GM12878 (cell line): ENCODE results near the gene GNG12. TPM values are rescaled to one million over a fixed set of nuclear protein-coding genes. Genes with fewer than 3 reads are reported as not detected.

Experiments
- ATAC-seq: fragments of 200-7000 bp; cut with Tn5 transposase; 3 replicates; pipeline ENCODE4 v1.9.1; 2020; ENCODE audit warnings: mild to moderate bottlenecking, moderate library complexity
- BruUV-seq: library from RNA; stranded (reverse); fragments of 400-500 nt; replicated peaks from 2 replicates; lab custom pipeline; 2021; lab: Mats Ljungman, UMichigan
- CTCF ChIA-PET: fragments of 300-600 bp; sonication (Branson Sonifier 250); formaldehyde crosslinking; extraction: SDS; loops from one replicate; lab custom pipeline; 2021; ENCODE audit warnings: inconsistent platforms; lab: Yijun Ruan, JAX
- POLR2A ChIA-PET: fragments of 350-600 bp; formaldehyde crosslinking; extraction: SDS; loops from one replicate; lab custom pipeline; 2021; ENCODE audit warnings: inconsistent platforms; lab: Charles Lee
- RAD21 ChIA-PET: fragments of 300-600 bp; sonication (Branson Sonifier 250); formaldehyde crosslinking; loops from one replicate; lab custom pipeline; 2023; ENCODE audit warnings: antibody characterized with exemption; ENCODE audit not compliant: unreplicated experiment; lab: Charles Lee
- SMC1A ChIA-PET: fragments of 300-600 bp; sonication (Branson Sonifier 250); formaldehyde crosslinking; loops from one replicate; lab custom pipeline; 2023; ENCODE audit not compliant: unreplicated experiment, uncharacterized antibody; lab: Charles Lee
- DNase-seq: peaks from one replicate; pipeline ENCODE4 v3.0.0-alpha.2; 2011; ENCODE audit warnings: low read depth, low spot score
- FAIRE-seq: peaks from 3 replicates; lab custom pipeline; 2011; peaks lifted over from hg19 to GRCh38; lab: Jason Lieb, UNC
- H2AFZ ChIP-seq: 2 replicates; pipeline ENCODE4 v1.6.0; 2011; ENCODE audit warnings: low read depth, low read length, control low read depth; ENCODE audit not compliant: control insufficient read depth
- H3K27ac ChIP-seq: 2 replicates; pipeline ENCODE4 v1.5.1; 2011; ENCODE audit warnings: control low read depth; ENCODE audit not compliant: control insufficient read depth, insufficient read depth
- H3K27me3 ChIP-seq, 2 experiments: replicated peaks in 1 of 2; 2 replicates each; pipeline versions ENCODE4 v1.6.0 to v1.6.1; 2011; ENCODE audit warnings: low read length in 1 of 2; ENCODE audit not compliant: control insufficient read depth in 2 of 2, insufficient read depth in 2 of 2
- H3K36me3 ChIP-seq, 2 experiments: 2 replicates each; pipeline ENCODE4 v1.5.1; 2011; ENCODE audit warnings: low read length in 1 of 2; ENCODE audit not compliant: control insufficient read depth in 2 of 2, insufficient read depth in 2 of 2
- H3K4me1 ChIP-seq: 2 replicates; pipeline ENCODE4 v1.6.1; 2011; ENCODE audit warnings: mild to moderate bottlenecking, low read length, moderate library complexity, mixed read lengths; ENCODE audit not compliant: control insufficient read depth, insufficient read depth
- H3K4me2 ChIP-seq: 2 replicates; pipeline ENCODE4 v1.6.0; 2011; ENCODE audit warnings: control low read depth; ENCODE audit not compliant: control insufficient read depth, insufficient read depth
- H3K4me3 ChIP-seq: fragments of 200-600 bp; sonication (generic); 2 replicates; pipeline ENCODE4 v1.5.1; 2016
- H3K79me2 ChIP-seq: 2 replicates; pipeline ENCODE4 v1.6.0; 2011; ENCODE audit warnings: low read length; ENCODE audit not compliant: control insufficient read depth, insufficient read depth
- H3K9ac ChIP-seq: 2 replicates; pipeline ENCODE4 v1.8.0; 2011; ENCODE audit warnings: low read length, control low read depth, mixed read lengths; ENCODE audit not compliant: control insufficient read depth, insufficient read depth
- H3K9me3 ChIP-seq: replicated peaks from 3 replicates; pipeline ENCODE4 v1.5.1; 2011; ENCODE audit warnings: mild to moderate bottlenecking, low read length; ENCODE audit not compliant: control insufficient read depth, insufficient read depth
- H4K20me1 ChIP-seq: 2 replicates; pipeline ENCODE4 v1.6.0; 2011; ENCODE audit not compliant: control insufficient read depth, insufficient read depth
- ASH2L ChIP-seq: fragments of 300-600, 200-600 bp; sonication (generic); IDR thresholded peaks from 2 replicates; pipeline ENCODE4 v1.6.1; 2017; ENCODE audit warnings: low read depth, mild to moderate bottlenecking, borderline replicate concordance
- BACH1 ChIP-seq: fragments of 450-650 bp; IDR thresholded peaks from 2 replicates; pipeline ENCODE4 v1.6.1; 2017; ENCODE audit warnings: mild to moderate bottlenecking, borderline replicate concordance
- BHLHE40 ChIP-seq, 2 experiments: fragments of 450-650 bp in 1 of 2; IDR thresholded peaks; 2 replicates each; pipeline ENCODE4 v1.6.1; 2011 to 2017; ENCODE audit warnings: low read depth in 2 of 2, borderline replicate concordance in 1 of 2, improper control_type of control experiment in 1 of 2, low read length in 1 of 2, mild to moderate bottlenecking in 1 of 2
- CBFB ChIP-seq: IDR thresholded peaks from 2 replicates; pipeline ENCODE4 v1.6.1; 2016; ENCODE audit warnings: antibody characterized with exemption, low read depth
- CHD1 ChIP-seq: IDR thresholded peaks from 2 replicates; pipeline ENCODE4 v1.6.1; 2012; ENCODE audit warnings: low read depth, low read length, improper control_type of control experiment
- E4F1 ChIP-seq: fragments of 450-650 bp; IDR thresholded peaks from 2 replicates; pipeline ENCODE4 v1.6.1; 2018; ENCODE audit warnings: borderline replicate concordance, mild to moderate bottlenecking; ENCODE audit not compliant: partially characterized antibody
- EGR1 ChIP-seq, 2 experiments: IDR thresholded peaks; 1 replicate in 1 of 2; 2 replicates in 1 of 2; pipeline ENCODE4 v1.6.1; 2011 to 2012; ENCODE audit warnings: low read depth in 2 of 2, low read length in 2 of 2, borderline replicate concordance in 1 of 2, mild to moderate bottlenecking in 1 of 2, moderate library complexity in 1 of 2
- EP300 ChIP-seq, 2 experiments: fragments of 150-350 bp in 1 of 2; IDR thresholded peaks; 2 replicates each; pipeline ENCODE4 v1.6.1; 2011 to 2012; ENCODE audit warnings: low read depth in 2 of 2, low read length in 2 of 2, borderline replicate concordance in 1 of 2, improper control_type of control experiment in 1 of 2, inconsistent platforms in 1 of 2; ENCODE audit not compliant: control insufficient read depth in 1 of 2
- JUNB ChIP-seq: IDR thresholded peaks from 2 replicates; pipeline ENCODE4 v1.6.1; 2016; ENCODE audit warnings: antibody characterized with exemption, mild to moderate bottlenecking
- KDM1A ChIP-seq: fragments of 200-600 bp; sonication (generic); IDR thresholded peaks from 2 replicates; pipeline ENCODE4 v1.6.1; 2016; ENCODE audit warnings: borderline replicate concordance
- MEF2A ChIP-seq: IDR thresholded peaks from 2 replicates; pipeline ENCODE4 v1.6.1; 2011; ENCODE audit warnings: low read depth, mild to moderate bottlenecking, low read length, moderate library complexity; ENCODE audit not compliant: insufficient read depth
- MLLT1 ChIP-seq: fragments of 450-650 bp; IDR thresholded peaks from 2 replicates; pipeline ENCODE4 v1.6.1; 2016; ENCODE audit warnings: mild to moderate bottlenecking
- MYC ChIP-seq: IDR thresholded peaks from 2 replicates; pipeline ENCODE4 v1.6.1; 2011; ENCODE audit warnings: mild to moderate bottlenecking, low read length, moderate library complexity, inconsistent platforms; ENCODE audit not compliant: insufficient read depth, insufficient replicate concordance, insufficient read length, severe bottlenecking
- NFYA ChIP-seq: IDR thresholded peaks from 2 replicates; pipeline ENCODE4 v1.6.1; 2011; ENCODE audit warnings: low read depth, mild to moderate bottlenecking, low read length, improper control_type of control experiment, borderline replicate concordance
- SUZ12 ChIP-seq: fragments of 200-600 bp; sonication (generic); IDR thresholded peaks from one replicate; pipeline ENCODE4 v1.6.1; 2018; ENCODE audit warnings: antibody characterized with exemption, mild to moderate bottlenecking; ENCODE audit not compliant: unreplicated experiment
- TCF3 ChIP-seq: IDR thresholded peaks from 2 replicates; pipeline ENCODE4 v1.6.1; 2012; ENCODE audit warnings: low read depth, mild to moderate bottlenecking, low read length, borderline replicate concordance; ENCODE audit not compliant: insufficient read depth
- USF2 ChIP-seq: IDR thresholded peaks from 2 replicates; pipeline ENCODE4 v1.6.1; 2011; ENCODE audit warnings: low read depth, low read length, improper control_type of control experiment, borderline replicate concordance
- ZBED1 ChIP-seq: IDR thresholded peaks from 2 replicates; pipeline ENCODE4 v1.6.1; 2016; ENCODE audit warnings: borderline replicate concordance
- ZZZ3 ChIP-seq: IDR thresholded peaks from 2 replicates; pipeline ENCODE4 v1.6.1; 2011; ENCODE audit warnings: low read depth; ENCODE audit not compliant: control insufficient read depth, insufficient read length
- WGBS: methylation state at CpG from one replicate; pipeline ENCODE4 v1.1.6; 2016; ENCODE audit warnings: low lambda C conversion rate; ENCODE audit not compliant: insufficient replicate concordance, insufficient coverage; ENCODE audit errors: missing lambda C conversion rate; 5-methylcytosine and 5-hydroxymethylcytosine counted together
- in situ Hi-C: fragments of 300-500 bp; cut with MboI; formaldehyde crosslinking; loops from 9 replicates; pipeline ENCODE4 v1.14.3; 2018; ENCODE audit warnings: mixed read lengths
- intact Hi-C: fragments of 100-400 bp; cut with micrococcal nuclease; formaldehyde crosslinking; loops from one replicate; pipeline ENCODE4 v1.14.2; 2022; ENCODE audit not compliant: unreplicated experiment
- polyA plus RNA-seq, 11 experiments: library from polyadenylated mRNA; depleted of rRNA in 4 of 11; unstranded in 6 of 11; stranded (reverse) in 5 of 11; fragments of >200 nt; fragmentation: Nextera tagmentation in 4 of 11; fragmentation: Illumina TruSeq in 1 of 11; extraction: Ambion mirVana in 4 of 11; extraction: Trizol in 1 of 11; gene quantifications; 1 replicate in 1 of 11; 2 replicates in 10 of 11; pipeline versions ENCODE4 v1.2.1 to v1.2.3, GENCODE V29; 2011 to 2016; ENCODE audit warnings: inconsistent platforms in 2 of 11, missing spikeins in 2 of 11, low read depth in 1 of 11
- total RNA-seq, 4 experiments: library from RNA; depleted of rRNA in 3 of 4; stranded (reverse); fragments of >200 nt in 3 of 4; fragmentation: Illumina TruSeq in 1 of 4; extraction: Trizol in 1 of 4; gene quantifications; 2 replicates each; pipeline versions ENCODE4 v1.2.1 to v1.2.3, GENCODE V29; 2013 to 2021

GNG12 gene
- total and polyA plus RNA-seq, 10 of the 15 experiments (the other 5 are each of a cell fraction or from before 2014, with no cell fraction given): 0.22 to 32.8 (median 0.35) TPM

- WGBS: 48% methylated on average over 5 of the region's 5 CpGs
- Histone ChIP-seq H3K79me2 (no peaks in the 10 kb centered on the region), H3K4me1 (no peaks in the 10 kb centered on the region), H3K9ac (no peak overlapping the region), H3K36me3 (no peaks in the 10 kb centered on the region), H3K27me3 (no peaks in the 10 kb centered on the region), H4K20me1 (no peaks in the 10 kb centered on the region), H3K4me2 (no peak overlapping the region), H2AFZ (no peak overlapping the region), H3K4me3 (no peak overlapping the region), H3K27ac (no peak overlapping the region), H3K9me3 (no peaks in the 10 kb centered on the region)
- TF ChIP-seq NFYA (no peak), EP300 (IDR thresholded peaks at IDR 0.05; ENCODE audit: borderline replicate concordance in 1 of 2, control insufficient read depth in 1 of 2, low read depth in 2 of 2, low read length in 2 of 2) (no peak), MEF2A (no peak), EGR1 (IDR thresholded peaks at IDR 0.05; ENCODE audit: borderline replicate concordance in 1 of 2, low read depth in 2 of 2, low read length in 2 of 2) (no peak), ZZZ3 (no peak), BACH1 (no peak), CBFB (no peak), ASH2L (no peak), KDM1A (no peak), CHD1 (no peak), MLLT1 (no peak), ZBED1 (no peak), JUNB (no peak), E4F1 (no peak), BHLHE40 (IDR thresholded peaks at IDR 0.05; ENCODE audit: borderline replicate concordance in 1 of 2, low read depth in 2 of 2, low read length in 1 of 2) (no peak), SUZ12 (no peak), TCF3 (no peak), MYC (no peak), USF2 (no peak)
- no TSS peak for BruUV-seq
- in situ Hi-C loops: no loop called here
- FAIRE-seq (no peak), DNase-seq (no peak), ATAC-seq (no peak)
- ChIA-PET CTCF (interaction anchor here (0.8 to 3.9 kb wide), 11 partner anchors 12 to 63 kb away, joined by 4 to 36 read pairs (median 5); no protein-coding TSS in a partner anchor), RAD21 (interaction anchor here (0.8 to 9.5 kb wide), 16 partner anchors 11 to 227 kb away, joined by 3 to 87 read pairs (median 8); no protein-coding TSS in a partner anchor), POLR2A (interaction anchor here (0.8 to 4.0 kb wide), 18 partner anchors 9 to 387 kb away, joined by 3 to 24 read pairs (median 6); no protein-coding TSS in a partner anchor), SMC1A (interaction anchor here (0.6 to 12.3 kb wide), 12 partner anchors 9 to 332 kb away, joined by 3 to 389 read pairs (median 4); no protein-coding TSS in a partner anchor)
- intact Hi-C loops: no loop called here
Measured at GRCh38 chr1:67788238-67788790, 45.0 kb downstream of the GNG12 start.
